Hepatocyte (in vitro differentiated cells): ENCODE data around the gene PRSS38.

Experiments
- CTCF ChIP-seq: fragments of 200-600 bp; sonication (generic); IDR thresholded peaks from 2 replicates; pipeline ENCODE4 v1.5.1; 2016; ENCODE audit warnings: antibody characterized with exemption, mild to moderate bottlenecking; ENCODE audit not compliant: poor library complexity
- EZH2 ChIP-seq: fragments of 200-600 bp; sonication (generic); IDR thresholded peaks from 2 replicates; pipeline ENCODE4 v1.6.1; 2016; ENCODE audit warnings: antibody characterized with exemption, mild to moderate bottlenecking, borderline replicate concordance
- EZH2phosphoT487 ChIP-seq: fragments of 200-600 bp; sonication (generic); IDR thresholded peaks from one replicate; pipeline ENCODE4 v1.6.1; 2018; ENCODE audit warnings: antibody characterized with exemption, mild to moderate bottlenecking, low read depth, moderate library complexity; ENCODE audit not compliant: unreplicated experiment, severe bottlenecking

- TF ChIP-seq EZH2phosphoT487, result no peak
- no peak for TF ChIP-seq CTCF
- no peak for TF ChIP-seq EZH2
These were observed 47.9 kb upstream of the PRSS38 start for GRCh38 chr1:227767401-227768124.
